GM12878 (cell line): ENCODE data around the gene LRRFIP2. TPM values are rescaled to one million over a fixed set of nuclear protein-coding genes. Genes with fewer than 3 reads are reported as not detected.

ENCODE experiments used
- ATAC-seq: fragments of 200-7000 bp; cut with Tn5 transposase; 3 replicates; pipeline ENCODE4 v1.9.1; 2020; ENCODE audit warnings: mild to moderate bottlenecking, moderate library complexity
- BruUV-seq: library from RNA; stranded (reverse); fragments of 400-500 nt; replicated peaks from 2 replicates; lab custom pipeline; 2021; lab: Mats Ljungman, UMichigan
- CTCF ChIA-PET: fragments of 300-600 bp; sonication (Branson Sonifier 250); formaldehyde crosslinking; extraction: SDS; loops from one replicate; lab custom pipeline; 2021; ENCODE audit warnings: inconsistent platforms; lab: Yijun Ruan, JAX
- POLR2A ChIA-PET: fragments of 350-600 bp; formaldehyde crosslinking; extraction: SDS; loops from one replicate; lab custom pipeline; 2021; ENCODE audit warnings: inconsistent platforms; lab: Charles Lee
- RAD21 ChIA-PET: fragments of 300-600 bp; sonication (Branson Sonifier 250); formaldehyde crosslinking; loops from one replicate; lab custom pipeline; 2023; ENCODE audit warnings: antibody characterized with exemption; ENCODE audit not compliant: unreplicated experiment; lab: Charles Lee
- SMC1A ChIA-PET: fragments of 300-600 bp; sonication (Branson Sonifier 250); formaldehyde crosslinking; loops from one replicate; lab custom pipeline; 2023; ENCODE audit not compliant: unreplicated experiment, uncharacterized antibody; lab: Charles Lee
- DNase-seq: peaks from one replicate; pipeline ENCODE4 v3.0.0-alpha.2; 2011; ENCODE audit warnings: low read depth, low spot score
- FAIRE-seq: peaks from 3 replicates; lab custom pipeline; 2011; peaks lifted over from hg19 to GRCh38; lab: Jason Lieb, UNC
- H2AFZ ChIP-seq: 2 replicates; pipeline ENCODE4 v1.6.0; 2011; ENCODE audit warnings: low read depth, low read length, control low read depth; ENCODE audit not compliant: control insufficient read depth
- H3K27ac ChIP-seq: 2 replicates; pipeline ENCODE4 v1.5.1; 2011; ENCODE audit warnings: control low read depth; ENCODE audit not compliant: control insufficient read depth, insufficient read depth
- H3K27me3 ChIP-seq, 2 experiments: replicated peaks in 1 of 2; 2 replicates each; pipeline versions ENCODE4 v1.6.0 to v1.6.1; 2011; ENCODE audit warnings: low read length in 1 of 2; ENCODE audit not compliant: control insufficient read depth in 2 of 2, insufficient read depth in 2 of 2
- H3K36me3 ChIP-seq, 2 experiments: 2 replicates each; pipeline ENCODE4 v1.5.1; 2011; ENCODE audit warnings: low read length in 1 of 2; ENCODE audit not compliant: control insufficient read depth in 2 of 2, insufficient read depth in 2 of 2
- H3K4me1 ChIP-seq: 2 replicates; pipeline ENCODE4 v1.6.1; 2011; ENCODE audit warnings: mild to moderate bottlenecking, low read length, moderate library complexity, mixed read lengths; ENCODE audit not compliant: control insufficient read depth, insufficient read depth
- H3K4me2 ChIP-seq: 2 replicates; pipeline ENCODE4 v1.6.0; 2011; ENCODE audit warnings: control low read depth; ENCODE audit not compliant: control insufficient read depth, insufficient read depth
- H3K4me3 ChIP-seq: fragments of 200-600 bp; sonication (generic); 2 replicates; pipeline ENCODE4 v1.5.1; 2016
- H3K79me2 ChIP-seq: 2 replicates; pipeline ENCODE4 v1.6.0; 2011; ENCODE audit warnings: low read length; ENCODE audit not compliant: control insufficient read depth, insufficient read depth
- H3K9ac ChIP-seq: 2 replicates; pipeline ENCODE4 v1.8.0; 2011; ENCODE audit warnings: low read length, control low read depth, mixed read lengths; ENCODE audit not compliant: control insufficient read depth, insufficient read depth
- H3K9me3 ChIP-seq: replicated peaks from 3 replicates; pipeline ENCODE4 v1.5.1; 2011; ENCODE audit warnings: mild to moderate bottlenecking, low read length; ENCODE audit not compliant: control insufficient read depth, insufficient read depth
- H4K20me1 ChIP-seq: 2 replicates; pipeline ENCODE4 v1.6.0; 2011; ENCODE audit not compliant: control insufficient read depth, insufficient read depth
- BMI1 ChIP-seq: fragments of 450-650 bp; IDR thresholded peaks from 2 replicates; pipeline ENCODE4 v1.6.1; 2016; ENCODE audit warnings: mild to moderate bottlenecking, moderate library complexity, borderline replicate concordance
- CBX3 ChIP-seq: fragments of 200-600 bp; sonication (generic); IDR thresholded peaks from 2 replicates; pipeline ENCODE4 v1.6.1; 2016; ENCODE audit warnings: low read depth, borderline replicate concordance
- CHD2 ChIP-seq: IDR thresholded peaks from 2 replicates; pipeline ENCODE4 v1.6.1; 2011; ENCODE audit warnings: low read depth, low read length, improper control_type of control experiment, borderline replicate concordance
- ETV6 ChIP-seq, 2 experiments: fragments of 450-650 bp in 1 of 2; IDR thresholded peaks in 1 of 2; conservative IDR thresholded peaks in 1 of 2; 2 replicates each; pipeline ENCODE4 v1.6.1; 2014; ENCODE audit warnings: antibody characterized with exemption in 1 of 2, borderline replicate concordance in 1 of 2, low read depth in 1 of 2, mild to moderate bottlenecking in 1 of 2, moderate library complexity in 1 of 2
- HSF1 ChIP-seq: fragments of 150-350 bp; IDR thresholded peaks from 2 replicates; pipeline ENCODE4 v1.6.1; 2014; ENCODE audit warnings: mild to moderate bottlenecking, low read depth, low read length
- MEF2B ChIP-seq: fragments of 450-650 bp; IDR thresholded peaks from 2 replicates; pipeline ENCODE4 v1.6.1; 2018; ENCODE audit warnings: mild to moderate bottlenecking, moderate library complexity; ENCODE audit not compliant: partially characterized antibody, poor library complexity, severe bottlenecking
- NBN ChIP-seq: fragments of 450-650 bp; IDR thresholded peaks from 2 replicates; pipeline ENCODE4 v1.6.1; 2016
- RAD51 ChIP-seq: fragments of 450-650 bp; IDR thresholded peaks from 2 replicates; pipeline ENCODE4 v1.6.1; 2016; ENCODE audit warnings: moderate library complexity, mild to moderate bottlenecking, inconsistent platforms
- RB1 ChIP-seq: fragments of 450-650 bp; formaldehyde crosslinking; IDR thresholded peaks from 2 replicates; pipeline ENCODE4 v1.6.1; 2017; ENCODE audit warnings: mild to moderate bottlenecking, borderline replicate concordance
- RELA ChIP-seq: fragments of 450-650 bp; IDR thresholded peaks from 2 replicates; pipeline ENCODE4 v1.8.0; 2014; ENCODE audit warnings: borderline replicate concordance; ENCODE audit not compliant: partially characterized antibody
- ZNF622 ChIP-seq: fragments of 450-650 bp; IDR thresholded peaks from 2 replicates; pipeline ENCODE4 v1.6.1; 2017; ENCODE audit warnings: mild to moderate bottlenecking, inconsistent platforms
- WGBS: methylation state at CpG from one replicate; pipeline ENCODE4 v1.1.6; 2016; ENCODE audit warnings: low lambda C conversion rate; ENCODE audit not compliant: insufficient replicate concordance, insufficient coverage; ENCODE audit errors: missing lambda C conversion rate; 5-methylcytosine and 5-hydroxymethylcytosine counted together
- in situ Hi-C: fragments of 300-500 bp; cut with MboI; formaldehyde crosslinking; loops from 9 replicates; pipeline ENCODE4 v1.14.3; 2018; ENCODE audit warnings: mixed read lengths
- intact Hi-C: fragments of 100-400 bp; cut with micrococcal nuclease; formaldehyde crosslinking; loops from one replicate; pipeline ENCODE4 v1.14.2; 2022; ENCODE audit not compliant: unreplicated experiment
- polyA plus RNA-seq, 11 experiments: library from polyadenylated mRNA; depleted of rRNA in 4 of 11; unstranded in 6 of 11; stranded (reverse) in 5 of 11; fragments of >200 nt; fragmentation: Nextera tagmentation in 4 of 11; fragmentation: Illumina TruSeq in 1 of 11; extraction: Ambion mirVana in 4 of 11; extraction: Trizol in 1 of 11; gene quantifications; 1 replicate in 1 of 11; 2 replicates in 10 of 11; pipeline versions ENCODE4 v1.2.1 to v1.2.3, GENCODE V29; 2011 to 2016; ENCODE audit warnings: inconsistent platforms in 2 of 11, missing spikeins in 2 of 11, low read depth in 1 of 11
- total RNA-seq, 4 experiments: library from RNA; depleted of rRNA in 3 of 4; stranded (reverse); fragments of >200 nt in 3 of 4; fragmentation: Illumina TruSeq in 1 of 4; extraction: Trizol in 1 of 4; gene quantifications; 2 replicates each; pipeline versions ENCODE4 v1.2.1 to v1.2.3, GENCODE V29; 2013 to 2021
- TF ChIP-seq, protein P1 (sequence below): fragments of 450-650 bp; conservative IDR thresholded peaks from 2 replicates; pipeline ENCODE4 v1.6.1; 2017; ENCODE audit warnings: mild to moderate bottlenecking, moderate library complexity
- TF ChIP-seq, protein P2 (sequence below): fragments of 450-650 bp; IDR thresholded peaks from 2 replicates; pipeline ENCODE4 v1.6.1; 2018; ENCODE audit warnings: mild to moderate bottlenecking, low read depth, moderate library complexity; ENCODE audit not compliant: partially characterized antibody
- TF ChIP-seq, protein P3 (sequence below): fragments of 150-350 bp; IDR thresholded peaks from 2 replicates; pipeline ENCODE4 v1.6.1; 2016; ENCODE audit warnings: low read depth, low read length

LRRFIP2 gene
- total and polyA plus RNA-seq, 10 of the 15 experiments (the other 5 are each of a cell fraction or from before 2014, with no cell fraction given): 9.7 to 46.9 (median 38.1) TPM

GRCh38 chr3:37202035-37202434 lies 27.7 kb upstream of the LRRFIP2 start:
- CTCF ChIA-PET: interaction anchor here (1.7 kb wide), 1 partner anchor 12 kb away, joined by 5 read pairs; no protein-coding TSS in a partner anchor
- no peak overlapping the region for H3K9ac ChIP-seq
- no peak for ATAC-seq
- H2AFZ ChIP-seq: no peak overlapping the region
- WGBS: 67% methylated on average over 3 of the region's 3 CpGs
- SMC1A ChIA-PET: interaction anchor here (1.0 kb wide), 1 partner anchor 66 kb away, joined by 4 read pairs; no protein-coding TSS in a partner anchor
- H3K4me3 ChIP-seq: no peak overlapping the region
- no peaks in the 10 kb centered on the region for H3K79me2 ChIP-seq
- in situ Hi-C loops: no loop called here
- peaks cover 0 to 2% of the 10 kb centered on the region in 2 experiments; a peak in 1 of 4 replicates for H3K27me3 ChIP-seq
- H3K4me1 ChIP-seq: no peaks in the 10 kb centered on the region
- POLR2A ChIA-PET: no interaction called here
- intact Hi-C loops: no loop called here
- no peaks in the 10 kb centered on the region for H3K9me3 ChIP-seq
- H3K27ac ChIP-seq: no peak overlapping the region
- RAD21 ChIA-PET: no interaction called here
- TF ChIP-seq RB1 (no peak), MEF2B (no peak), HSF1 (no peak), CHD2 (no peak), ZNF622 (no peak), ETV6 (conservative IDR thresholded peaks at IDR 0.05 in 1 of 2, IDR thresholded peaks at IDR 0.05 in 1 of 2; ENCODE audit: borderline replicate concordance in 1 of 2, low read depth in 1 of 2) (no peak), RAD51 (no peak), BMI1 (no peak), NBN (no peak), RELA (no peak), CBX3 (no peak)
- TF ChIP-seq, protein P1, sequence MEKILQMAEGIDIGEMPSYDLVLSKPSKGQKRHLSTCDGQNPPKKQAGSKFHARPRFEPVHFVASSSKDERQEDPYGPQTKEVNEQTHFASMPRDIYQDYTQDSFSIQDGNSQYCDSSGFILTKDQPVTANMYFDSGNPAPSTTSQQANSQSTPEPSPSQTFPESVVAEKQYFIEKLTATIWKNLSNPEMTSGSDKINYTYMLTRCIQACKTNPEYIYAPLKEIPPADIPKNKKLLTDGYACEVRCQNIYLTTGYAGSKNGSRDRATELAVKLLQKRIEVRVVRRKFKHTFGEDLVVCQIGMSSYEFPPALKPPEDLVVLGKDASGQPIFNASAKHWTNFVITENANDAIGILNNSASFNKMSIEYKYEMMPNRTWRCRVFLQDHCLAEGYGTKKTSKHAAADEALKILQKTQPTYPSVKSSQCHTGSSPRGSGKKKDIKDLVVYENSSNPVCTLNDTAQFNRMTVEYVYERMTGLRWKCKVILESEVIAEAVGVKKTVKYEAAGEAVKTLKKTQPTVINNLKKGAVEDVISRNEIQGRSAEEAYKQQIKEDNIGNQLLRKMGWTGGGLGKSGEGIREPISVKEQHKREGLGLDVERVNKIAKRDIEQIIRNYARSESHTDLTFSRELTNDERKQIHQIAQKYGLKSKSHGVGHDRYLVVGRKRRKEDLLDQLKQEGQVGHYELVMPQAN: no peak
- TF ChIP-seq, protein P2, sequence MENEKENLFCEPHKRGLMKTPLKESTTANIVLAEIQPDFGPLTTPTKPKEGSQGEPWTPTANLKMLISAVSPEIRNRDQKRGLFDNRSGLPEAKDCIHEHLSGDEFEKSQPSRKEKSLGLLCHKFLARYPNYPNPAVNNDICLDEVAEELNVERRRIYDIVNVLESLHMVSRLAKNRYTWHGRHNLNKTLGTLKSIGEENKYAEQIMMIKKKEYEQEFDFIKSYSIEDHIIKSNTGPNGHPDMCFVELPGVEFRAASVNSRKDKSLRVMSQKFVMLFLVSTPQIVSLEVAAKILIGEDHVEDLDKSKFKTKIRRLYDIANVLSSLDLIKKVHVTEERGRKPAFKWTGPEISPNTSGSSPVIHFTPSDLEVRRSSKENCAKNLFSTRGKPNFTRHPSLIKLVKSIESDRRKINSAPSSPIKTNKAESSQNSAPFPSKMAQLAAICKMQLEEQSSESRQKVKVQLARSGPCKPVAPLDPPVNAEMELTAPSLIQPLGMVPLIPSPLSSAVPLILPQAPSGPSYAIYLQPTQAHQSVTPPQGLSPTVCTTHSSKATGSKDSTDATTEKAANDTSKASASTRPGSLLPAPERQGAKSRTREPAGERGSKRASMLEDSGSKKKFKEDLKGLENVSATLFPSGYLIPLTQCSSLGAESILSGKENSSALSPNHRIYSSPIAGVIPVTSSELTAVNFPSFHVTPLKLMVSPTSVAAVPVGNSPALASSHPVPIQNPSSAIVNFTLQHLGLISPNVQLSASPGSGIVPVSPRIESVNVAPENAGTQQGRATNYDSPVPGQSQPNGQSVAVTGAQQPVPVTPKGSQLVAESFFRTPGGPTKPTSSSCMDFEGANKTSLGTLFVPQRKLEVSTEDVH: no peak
- TF ChIP-seq, protein P3, sequence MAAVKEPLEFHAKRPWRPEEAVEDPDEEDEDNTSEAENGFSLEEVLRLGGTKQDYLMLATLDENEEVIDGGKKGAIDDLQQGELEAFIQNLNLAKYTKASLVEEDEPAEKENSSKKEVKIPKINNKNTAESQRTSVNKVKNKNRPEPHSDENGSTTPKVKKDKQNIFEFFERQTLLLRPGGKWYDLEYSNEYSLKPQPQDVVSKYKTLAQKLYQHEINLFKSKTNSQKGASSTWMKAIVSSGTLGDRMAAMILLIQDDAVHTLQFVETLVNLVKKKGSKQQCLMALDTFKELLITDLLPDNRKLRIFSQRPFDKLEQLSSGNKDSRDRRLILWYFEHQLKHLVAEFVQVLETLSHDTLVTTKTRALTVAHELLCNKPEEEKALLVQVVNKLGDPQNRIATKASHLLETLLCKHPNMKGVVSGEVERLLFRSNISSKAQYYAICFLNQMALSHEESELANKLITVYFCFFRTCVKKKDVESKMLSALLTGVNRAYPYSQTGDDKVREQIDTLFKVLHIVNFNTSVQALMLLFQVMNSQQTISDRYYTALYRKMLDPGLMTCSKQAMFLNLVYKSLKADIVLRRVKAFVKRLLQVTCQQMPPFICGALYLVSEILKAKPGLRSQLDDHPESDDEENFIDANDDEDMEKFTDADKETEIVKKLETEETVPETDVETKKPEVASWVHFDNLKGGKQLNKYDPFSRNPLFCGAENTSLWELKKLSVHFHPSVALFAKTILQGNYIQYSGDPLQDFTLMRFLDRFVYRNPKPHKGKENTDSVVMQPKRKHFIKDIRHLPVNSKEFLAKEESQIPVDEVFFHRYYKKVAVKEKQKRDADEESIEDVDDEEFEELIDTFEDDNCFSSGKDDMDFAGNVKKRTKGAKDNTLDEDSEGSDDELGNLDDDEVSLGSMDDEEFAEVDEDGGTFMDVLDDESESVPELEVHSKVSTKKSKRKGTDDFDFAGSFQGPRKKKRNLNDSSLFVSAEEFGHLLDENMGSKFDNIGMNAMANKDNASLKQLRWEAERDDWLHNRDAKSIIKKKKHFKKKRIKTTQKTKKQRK: no peak
- no peaks in the 10 kb centered on the region for H3K36me3 ChIP-seq
- H4K20me1 ChIP-seq: no peaks in the 10 kb centered on the region
- BruUV-seq: no TSS peak
- FAIRE-seq: no peak
- no peak for DNase-seq
- H3K4me2 ChIP-seq: no peak overlapping the region
